IPS-18c (cell line): ENCODE measurements around the gene PCBP3.

Experiments used
- H3K4me3 ChIP-seq: 2 replicates; pipeline ENCODE4 v1.7.0; 2013; ENCODE audit warnings: low read depth, mild to moderate bottlenecking, low read length, moderate library complexity; ENCODE audit not compliant: insufficient read depth
- H3K9me3 ChIP-seq: one replicate; pipeline ENCODE4 v1.6.1; 2013; ENCODE audit warnings: mild to moderate bottlenecking, low read length, moderate library complexity; ENCODE audit not compliant: control insufficient read depth, insufficient read depth

PCBP3 gene

GRCh38 chr21:45923146-45923545 lies 279.6 kb downstream of the PCBP3 start:
- H3K9me3 ChIP-seq: peaks cover 2% of the 10 kb centered on the region
- H3K4me3 ChIP-seq: no peak overlapping the region

- Histone ChIP-seq H3K9me3 (peaks cover 5% of the 10 kb centered on the region), H3K4me3 (no peak overlapping the region)
Observed at GRCh38 chr21:45926281-45926680, 282.8 kb downstream of the PCBP3 start.

- no peak overlapping the region for H3K4me3 ChIP-seq
- peaks cover 4% of the 10 kb centered on the region for H3K9me3 ChIP-seq
Observed at GRCh38 chr21:45927032-45927431, 283.5 kb downstream of the PCBP3 start.

GRCh38 chr21:45927851-45928850 lies 284.6 kb downstream of the PCBP3 start:
- Histone ChIP-seq H3K4me3 (no peak overlapping the region), H3K9me3 (peaks cover 4% of the 10 kb centered on the region)

GRCh38 chr21:45929449-45929848 lies 285.9 kb downstream of the PCBP3 start:
- no peak overlapping the region for H3K4me3 ChIP-seq
- peaks cover 8% of the 10 kb centered on the region for H3K9me3 ChIP-seq

- H3K4me3 ChIP-seq: no peak overlapping the region
- H3K9me3 ChIP-seq: peaks cover 8% of the 10 kb centered on the region
Observed at GRCh38 chr21:45930231-45930760, 286.8 kb downstream of the PCBP3 start.

- no peak overlapping the region for H3K4me3 ChIP-seq
- H3K9me3 ChIP-seq: peaks cover 12% of the 10 kb centered on the region
Observed at GRCh38 chr21:45930792-45931191, 287.3 kb downstream of the PCBP3 start.

GRCh38 chr21:45931397-45931969 lies 288.0 kb downstream of the PCBP3 start:
- Histone ChIP-seq H3K9me3 (peaks cover 19% of the 10 kb centered on the region), H3K4me3 (no peak overlapping the region)

- peaks cover 25% of the 10 kb centered on the region for H3K9me3 ChIP-seq
Observed at GRCh38 chr21:45932922-45933502, 289.5 kb downstream of the PCBP3 start.

GRCh38 chr21:45934085-45934484 lies 290.6 kb downstream of the PCBP3 start:
- peaks cover 25% of the 10 kb centered on the region for H3K9me3 ChIP-seq
- H3K4me3 ChIP-seq: no peak overlapping the region; the same call in 1 of the 2 replicates

More at GRCh38 chr21:45932922-45933502, 289.5 kb downstream of the PCBP3 start:
- no peak overlapping the region for H3K4me3 ChIP-seq

- Histone ChIP-seq H3K9me3 (peaks cover 25% of the 10 kb centered on the region), H3K4me3 (no peak overlapping the region)
Observed at GRCh38 chr21:45934554-45934953, 291.0 kb downstream of the PCBP3 start.

GRCh38 chr21:45935628-45936027 lies 292.1 kb downstream of the PCBP3 start:
- Histone ChIP-seq H3K4me3 (no peak overlapping the region), H3K9me3 (peaks cover 27% of the 10 kb centered on the region)

- H3K9me3 ChIP-seq: peaks cover 23% of the 10 kb centered on the region
- H3K4me3 ChIP-seq: no peak overlapping the region
Observed at GRCh38 chr21:45937721-45938452, 294.4 kb downstream of the PCBP3 start.

- H3K4me3 ChIP-seq: no peak overlapping the region
- peaks cover 23% of the 10 kb centered on the region for H3K9me3 ChIP-seq
Observed at GRCh38 chr21:45938453-45938755, 294.9 kb downstream of the PCBP3 start.

- Histone ChIP-seq H3K4me3 (no peak overlapping the region; the same call in 1 of the 2 replicates), H3K9me3 (peaks cover 20% of the 10 kb centered on the region)
Observed at GRCh38 chr21:45938811-45939520, 295.4 kb downstream of the PCBP3 start.

- Histone ChIP-seq H3K9me3 (peaks cover 19% of the 10 kb centered on the region), H3K4me3 (no peak overlapping the region)
Observed at GRCh38 chr21:45939521-45940045, 296.1 kb downstream of the PCBP3 start.
